Cardiac muscle cell (in vitro differentiated cells and primary cell): Measurements from ENCODE around the gene LRRC32. TPM values are rescaled to one million over a fixed set of nuclear protein-coding genes. Genes with fewer than 3 reads are reported as not detected.
"Not testable (repeated sequence)": the region's sequence is repeated elsewhere in the genome, so short reads cannot be mapped to it uniquely, and the experiment has no call there.

Source experiments
- DNase-seq, 2 donors: peaks; one replicate each; pipeline versions ENCODE4 v3.0.0 to v3.0.0-alpha.2; 2010 to 2017; ENCODE audit warnings: low read depth in 1 of 2, low spot score in 1 of 2
- H3K27ac ChIP-seq: fragments of 200-600 bp; sonication (generic); 2 replicates; pipeline ENCODE4 v1.5.1; 2016
- H3K27me3 ChIP-seq: fragments of 200-600 bp; sonication (generic); 2 replicates; pipeline ENCODE4 v1.6.0; 2016; ENCODE audit warnings: control low read depth
- H3K36me3 ChIP-seq: fragments of 200-600 bp; sonication (generic); 2 replicates; pipeline ENCODE4 v1.5.1; 2016; ENCODE audit warnings: control low read depth
- H3K4me1 ChIP-seq: fragments of 200-600 bp; sonication (generic); 2 replicates; pipeline ENCODE4 v1.8.1; 2017; ENCODE audit warnings: low read depth, mild to moderate bottlenecking, mixed run types
- H3K4me3 ChIP-seq: fragments of 200-600 bp; sonication (generic); 2 replicates; pipeline ENCODE4 v1.5.1; 2016; ENCODE audit warnings: mild to moderate bottlenecking
- H3K9me3 ChIP-seq: fragments of 200-600 bp; sonication (generic); 2 replicates; pipeline ENCODE4 v1.5.1; 2017; ENCODE audit warnings: low read depth, mild to moderate bottlenecking, control low read depth
- polyA plus RNA-seq: library from polyadenylated mRNA; unstranded; fragments of >200 nt; fragmentation: Nextera tagmentation; extraction: Ambion mirVana; gene quantifications from 2 replicates; pipeline ENCODE4 v1.2.1, GENCODE V29; 2016
- total RNA-seq: library from RNA; depleted of rRNA; stranded (reverse); fragments of >200 nt; gene quantifications from 2 replicates; pipeline ENCODE4 v1.2.3, GENCODE V29; 2016
- TF ChIP-seq, protein P1 (sequence below): IDR thresholded peaks from 2 replicates; pipeline ENCODE4 v1.5.1; 2012; ENCODE audit warnings: low read depth, mild to moderate bottlenecking, low read length

Gene LRRC32
- total and polyA plus RNA-seq, 2 experiments from 2014 or later, result 6.3 to 21.8 TPM

GRCh38 chr11:76620489-76620888 is 50.1 kb downstream of the LRRC32 start:
- no peak overlapping the region for H3K4me3 ChIP-seq
- H3K4me1 ChIP-seq, result peaks cover 36% of the 10 kb centered on the region
- peak in 1 of 2 donors; percentile 88 for DNase-seq
- H3K27ac ChIP-seq, result no peak overlapping the region
- TF ChIP-seq, protein P1, sequence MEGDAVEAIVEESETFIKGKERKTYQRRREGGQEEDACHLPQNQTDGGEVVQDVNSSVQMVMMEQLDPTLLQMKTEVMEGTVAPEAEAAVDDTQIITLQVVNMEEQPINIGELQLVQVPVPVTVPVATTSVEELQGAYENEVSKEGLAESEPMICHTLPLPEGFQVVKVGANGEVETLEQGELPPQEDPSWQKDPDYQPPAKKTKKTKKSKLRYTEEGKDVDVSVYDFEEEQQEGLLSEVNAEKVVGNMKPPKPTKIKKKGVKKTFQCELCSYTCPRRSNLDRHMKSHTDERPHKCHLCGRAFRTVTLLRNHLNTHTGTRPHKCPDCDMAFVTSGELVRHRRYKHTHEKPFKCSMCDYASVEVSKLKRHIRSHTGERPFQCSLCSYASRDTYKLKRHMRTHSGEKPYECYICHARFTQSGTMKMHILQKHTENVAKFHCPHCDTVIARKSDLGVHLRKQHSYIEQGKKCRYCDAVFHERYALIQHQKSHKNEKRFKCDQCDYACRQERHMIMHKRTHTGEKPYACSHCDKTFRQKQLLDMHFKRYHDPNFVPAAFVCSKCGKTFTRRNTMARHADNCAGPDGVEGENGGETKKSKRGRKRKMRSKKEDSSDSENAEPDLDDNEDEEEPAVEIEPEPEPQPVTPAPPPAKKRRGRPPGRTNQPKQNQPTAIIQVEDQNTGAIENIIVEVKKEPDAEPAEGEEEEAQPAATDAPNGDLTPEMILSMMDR, result no peak
- no peaks in the 10 kb centered on the region for H3K27me3 ChIP-seq
- H3K36me3 ChIP-seq, result no peaks in the 10 kb centered on the region
- no peaks in the 10 kb centered on the region for H3K9me3 ChIP-seq

DNA sequence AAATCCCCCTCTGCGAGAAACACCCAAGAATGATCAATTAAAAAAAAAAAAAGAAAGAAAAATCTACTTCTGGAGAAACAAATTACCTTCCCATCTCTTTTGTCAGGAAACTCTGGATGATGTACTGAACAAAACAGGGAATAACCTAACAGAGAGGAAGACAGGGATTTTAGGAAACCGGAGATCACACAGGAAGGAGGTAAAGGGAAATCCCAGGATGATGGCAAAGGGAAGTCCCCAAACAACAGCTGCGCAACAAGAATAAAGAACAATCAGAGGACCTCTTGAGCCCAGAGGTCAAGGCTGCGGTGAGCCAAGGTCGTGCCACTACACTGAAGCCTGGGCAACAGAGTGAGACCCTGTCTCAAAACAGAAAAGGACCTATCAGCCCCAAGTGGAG is 50.7 kb downstream of the LRRC32 start:
- H3K27ac ChIP-seq, result not testable (repeated sequence)

GRCh38 chr11:76617553-76618265 is 52.8 kb downstream of the LRRC32 start:
- TF ChIP-seq, protein P1, result no peak
- no peak overlapping the region for H3K4me3 ChIP-seq
- H3K27ac ChIP-seq, result no peak overlapping the region
- H3K36me3 ChIP-seq, result no peaks in the 10 kb centered on the region
- H3K9me3 ChIP-seq, result no peaks in the 10 kb centered on the region
- DNase-seq, result peak in 1 of 2 donors; percentile 80
- peaks cover 8% of the 10 kb centered on the region for H3K4me1 ChIP-seq
- no peaks in the 10 kb centered on the region for H3K27me3 ChIP-seq

More for the DNA sequence above, 50.7 kb downstream of the LRRC32 start:
- not testable (repeated sequence) for H3K36me3 ChIP-seq, DNase-seq, H3K9me3 ChIP-seq, H3K4me3 ChIP-seq, H3K27me3 ChIP-seq
- H3K4me1 ChIP-seq, result peaks cover 29% of the 10 kb centered on the region

DNA sequence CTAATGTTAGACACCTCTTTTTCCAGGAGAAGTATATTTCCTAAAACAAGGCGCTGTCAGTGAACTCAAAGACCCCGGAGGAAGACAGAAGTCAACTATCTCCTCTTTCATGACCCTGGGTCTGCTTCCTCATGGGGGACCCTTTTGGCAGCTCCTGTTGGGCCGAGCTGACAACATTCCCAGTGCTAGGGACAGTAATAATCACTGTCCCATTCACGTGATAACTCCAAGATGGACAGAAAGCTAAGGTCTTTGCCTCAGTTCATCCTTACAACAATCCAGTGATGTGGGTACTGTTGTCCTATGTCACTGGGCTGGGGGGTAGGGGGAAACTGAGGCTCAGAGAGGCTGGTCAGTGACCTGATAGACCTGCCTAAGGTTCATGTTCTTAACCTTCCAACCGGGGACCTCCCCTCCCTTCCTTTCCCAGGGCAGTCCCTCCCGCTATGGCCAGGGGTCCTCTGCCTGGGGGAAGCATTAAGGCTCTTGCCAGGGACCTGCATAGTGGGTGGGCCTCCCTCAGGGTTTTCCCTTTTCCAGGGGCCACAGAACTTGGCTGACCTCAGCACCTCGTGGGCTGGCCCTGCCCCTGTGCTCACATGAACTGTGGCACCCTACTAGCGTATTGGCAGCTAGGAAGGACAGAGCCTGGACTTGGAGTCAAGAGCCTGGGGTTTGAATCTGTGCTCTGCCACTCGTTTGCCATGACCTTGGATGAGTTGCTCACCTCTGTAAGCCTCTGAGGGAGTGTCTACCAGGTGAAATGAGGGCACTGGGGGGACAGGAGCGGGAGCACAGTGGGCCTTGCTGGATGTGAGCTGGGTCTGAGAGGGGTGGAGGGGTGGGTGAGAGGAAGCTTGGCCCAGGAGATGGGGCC is 53.6 kb downstream of the LRRC32 start:
- no peaks in the 10 kb centered on the region for H3K36me3 ChIP-seq
- DNase-seq, result no peak
- H3K27ac ChIP-seq, result no peak overlapping the region
- H3K4me1 ChIP-seq, result peaks cover 9% of the 10 kb centered on the region
- TF ChIP-seq, protein P1, result no peak
- H3K4me3 ChIP-seq, result no peak overlapping the region
- no peaks in the 10 kb centered on the region for H3K27me3 ChIP-seq
- H3K9me3 ChIP-seq, result no peaks in the 10 kb centered on the region

- Histone ChIP-seq H3K36me3 (no peaks in the 10 kb centered on the region), H3K9me3 (no peaks in the 10 kb centered on the region), H3K4me1 (peaks cover 14% of the 10 kb centered on the region), H3K4me3 (no peak overlapping the region), H3K27ac (no peak overlapping the region), H3K27me3 (no peaks in the 10 kb centered on the region)
- TF ChIP-seq, protein P1, result no peak
- DNase-seq, result peak in 1 of 2 donors; percentile 96
Measured at GRCh38 chr11:76615950-76616349, 54.6 kb downstream of the LRRC32 start.
